ENCODE data around the gene IMPDH1. TPM values are rescaled to one million over a fixed set of nuclear protein-coding genes. Genes with fewer than 3 reads are reported as not detected.

The IMPDH1 gene
- total RNA-seq, 2 experiments from 2014 or later: 26.5 to 27.0 TPM

GRCh38 chr7:128415217-128415785, 5.5 kb upstream of the IMPDH1 start:
- H3K4me1 ChIP-seq (ENCODE audit: insufficient read depth, low read length): peaks cover 6% of the 10 kb centered on the region
- H3K4me3 ChIP-seq (ENCODE audit: low read length): no peak overlapping the region
- Mint-ChIP-seq H3K9me3 (no peaks in the 10 kb centered on the region), H3K4me1 (ENCODE audit: low read depth) (peaks cover 3% of the 10 kb centered on the region), H3K27me3 (no peaks in the 10 kb centered on the region), H3K27ac (no peak overlapping the region), H3K4me3 (no peak overlapping the region), H3K36me3 (ENCODE audit: low read depth) (no peaks in the 10 kb centered on the region)
- H3K9me3 ChIP-seq (ENCODE audit: control insufficient read depth in 1 of 2, insufficient read depth in 1 of 2, low read length in 2 of 2): no peaks in the 10 kb centered on the region
- CTCF ChIA-PET: interaction anchor here (1.1 to 3.7 kb wide), 4 partner anchors 10 to 46 kb away, joined by 3 to 12 read pairs (median 7); no protein-coding TSS in a partner anchor
- intact Hi-C loops (cut with DNase I, micrococcal nuclease): no loop called here
- DNase-seq (no peak), ATAC-seq (ENCODE audit: poor library complexity) (no peak)
- no peaks in the 10 kb centered on the region for H3K36me3 ChIP-seq (ENCODE audit: insufficient read depth, low read length)
- POLR2A ChIA-PET: no interaction called here
- H3K27me3 ChIP-seq (ENCODE audit: control insufficient read depth in 1 of 2, insufficient read depth in 2 of 2, low read length in 2 of 2): no peaks in the 10 kb centered on the region
- TF ChIP-seq CTCF (IDR thresholded peaks at IDR 0.05): no peak
- no peak overlapping the region for H3K27ac ChIP-seq (ENCODE audit: low read depth in 1 of 2, low read length in 2 of 2)

DNA sequence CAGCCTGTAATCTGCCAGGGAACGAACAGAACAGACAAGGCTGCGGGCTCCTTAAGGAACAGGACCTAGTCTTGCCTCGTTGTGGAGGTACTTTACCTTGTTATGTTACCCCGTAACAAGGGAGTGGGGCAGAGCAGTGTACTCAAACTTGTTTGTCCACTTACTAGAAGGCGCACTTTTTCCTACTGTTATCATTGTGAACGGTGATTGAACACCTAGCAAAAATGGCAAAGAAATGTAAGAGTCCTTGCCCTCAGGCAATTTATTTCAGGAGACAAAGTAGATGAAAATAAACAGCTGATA, 620 bp upstream of the IMPDH1 start:
- peak overlapping the region; percentile 95 for H3K4me3 ChIP-seq (ENCODE audit: low read length)
- Mint-ChIP-seq H3K36me3 (ENCODE audit: low read depth) (no peaks in the 10 kb centered on the region), H3K9me3 (no peaks in the 10 kb centered on the region), H3K4me1 (ENCODE audit: low read depth) (peaks cover 38% of the 10 kb centered on the region), H3K27ac (peak overlapping the region; percentile 86), H3K4me3 (peak overlapping the region; percentile 92), H3K27me3 (no peaks in the 10 kb centered on the region)
- no peaks in the 10 kb centered on the region for H3K27me3 ChIP-seq (ENCODE audit: control insufficient read depth in 1 of 2, insufficient read depth in 2 of 2, low read length in 2 of 2)
- ATAC-seq (ENCODE audit: poor library complexity) (no peak), DNase-seq (no peak)
- no peaks in the 10 kb centered on the region for H3K36me3 ChIP-seq (ENCODE audit: insufficient read depth, low read length)
- intact Hi-C loops (cut with DNase I, micrococcal nuclease): loop anchor here in 1 of 2 experiments (5.0 kb wide), 1 partner anchor 823 kb away; the partner anchor contains the start of genes ARF5 and GCC1
- CTCF ChIA-PET: interaction anchor here (1.5 to 2.6 kb wide), 4 partner anchors 13 to 45 kb away, joined by 3 to 9 read pairs (median 6); partner anchors contain the start of gene HILPDA
- POLR2A ChIA-PET: interaction anchor here (1.1 kb wide), 1 partner anchor 67 kb away, joined by 8 read pairs; the partner anchor contains the start of gene RBM28
- H3K27ac ChIP-seq (ENCODE audit: low read depth in 1 of 2, low read length in 2 of 2): peak overlapping the region; percentile 66 to 85
- no peak for TF ChIP-seq CTCF (IDR thresholded peaks at IDR 0.05)
- H3K4me1 ChIP-seq (ENCODE audit: insufficient read depth, low read length): peaks cover 44% of the 10 kb centered on the region
- no peaks in the 10 kb centered on the region for H3K9me3 ChIP-seq (ENCODE audit: control insufficient read depth in 1 of 2, insufficient read depth in 1 of 2, low read length in 2 of 2)

DNA sequence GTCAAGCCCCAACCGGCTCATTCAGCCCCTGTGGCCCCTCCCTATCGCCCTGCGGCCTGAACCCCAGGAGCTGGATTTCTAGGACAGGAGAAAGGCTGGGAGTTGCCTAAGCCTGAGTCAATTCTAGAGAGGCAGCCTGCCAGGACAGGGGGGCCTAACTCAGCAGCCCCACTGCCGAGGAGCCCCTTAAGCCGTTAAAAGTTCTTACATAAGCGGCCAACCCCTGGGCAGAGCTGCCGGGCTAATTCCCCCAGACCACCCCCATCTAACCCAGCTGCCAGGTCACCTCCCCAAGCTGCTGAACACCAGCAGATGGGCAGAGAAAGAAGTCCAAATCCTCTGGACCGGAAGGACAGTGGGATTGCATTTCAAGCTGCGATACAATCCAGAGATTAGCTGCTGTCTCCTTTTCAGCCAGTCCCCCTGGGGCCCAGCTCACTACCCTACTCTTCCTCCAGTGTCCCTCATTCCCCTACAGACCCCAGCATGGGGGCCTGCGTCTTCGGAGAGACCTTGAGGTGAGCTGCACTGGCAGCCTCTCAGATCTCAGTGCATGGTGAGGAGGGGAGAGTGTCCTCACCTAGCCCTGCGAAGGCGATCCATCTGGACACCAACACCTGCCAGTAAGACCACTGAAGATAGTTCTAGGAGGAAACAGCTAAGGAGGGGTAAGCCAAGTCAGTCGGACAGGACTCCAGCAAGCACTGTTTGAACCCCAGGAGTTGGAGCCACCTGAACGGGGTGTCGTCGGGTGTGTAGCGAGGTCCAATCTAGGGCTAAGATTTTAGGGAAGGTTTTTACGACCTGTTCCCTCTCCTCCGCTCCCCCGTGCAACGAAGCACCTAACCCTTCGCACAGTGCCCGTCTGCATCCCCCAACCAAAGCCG, 830 bp downstream of the IMPDH1 start:
- DNase-seq (peak in 2 of 14 experiments; percentile 21 to 30), ATAC-seq (ENCODE audit: poor library complexity) (no peak)
- Mint-ChIP-seq H3K4me1 (ENCODE audit: low read depth) (peaks cover 51% of the 10 kb centered on the region), H3K27ac (peak overlapping the region; percentile 78), H3K27me3 (no peaks in the 10 kb centered on the region), H3K36me3 (ENCODE audit: low read depth) (no peaks in the 10 kb centered on the region), H3K9me3 (no peaks in the 10 kb centered on the region), H3K4me3 (peak overlapping the region; percentile 89)
- Histone ChIP-seq H3K9me3 (ENCODE audit: control insufficient read depth in 1 of 2, insufficient read depth in 1 of 2, low read length in 2 of 2) (no peaks in the 10 kb centered on the region), H3K4me1 (ENCODE audit: insufficient read depth, low read length) (peaks cover 59% of the 10 kb centered on the region), H3K27me3 (ENCODE audit: control insufficient read depth in 1 of 2, insufficient read depth in 2 of 2, low read length in 2 of 2) (no peaks in the 10 kb centered on the region), H3K4me3 (ENCODE audit: low read length) (peak overlapping the region; percentile 95), H3K36me3 (ENCODE audit: insufficient read depth, low read length) (no peaks in the 10 kb centered on the region), H3K27ac (ENCODE audit: low read depth in 1 of 2, low read length in 2 of 2) (peak overlapping the region; percentile 53 to 63)
- intact Hi-C loops (cut with DNase I, micrococcal nuclease): loop anchor here in 1 of 2 experiments (5.0 kb wide), 2 partner anchors 67 to 757 kb away; partner anchors contain the start of genes RBM28 and SND1
- CTCF ChIA-PET: interaction anchor here (0.7 to 3.1 kb wide), 7 partner anchors 10 to 62 kb away, joined by 3 to 14 read pairs (median 6); partner anchors contain the start of gene HILPDA
- POLR2A ChIA-PET: interaction anchor here (0.6 to 1.7 kb wide), 4 partner anchors 10 to 74 kb away, joined by 3 to 9 read pairs (median 4); partner anchors contain the start of gene HILPDA
- TF ChIP-seq CTCF (IDR thresholded peaks at IDR 0.05): no peak
